HEK293 (cell line): ENCODE results near the gene TBC1D8.

Experiments used
- CTCF ChIA-PET: fragments of 350-600 bp; formaldehyde crosslinking; extraction: SDS; loops from one replicate; lab custom pipeline; 2021; ENCODE audit warnings: antibody characterized with exemption; lab: Yijun Ruan, JAX
- POLR2A ChIA-PET: fragments of 300-600 bp; formaldehyde crosslinking; extraction: SDS; loops from one replicate; lab custom pipeline; 2020; ENCODE audit warnings: antibody characterized with exemption, inconsistent platforms; lab: Yijun Ruan, JAX
- H3K27ac ChIP-seq: fragments of 200-500 bp; sonication (Bioruptor generic); 2 replicates; pipeline ENCODE4 v1.5.1; 2014; ENCODE audit warnings: low read depth, low read length, control low read depth, inconsistent platforms; ENCODE audit errors: extremely low read depth
- H3K36me3 ChIP-seq, 2 experiments: fragments of 200-500 bp in 1 of 2; sonication (Bioruptor generic) in 1 of 2; 1 replicate in 1 of 2; 2 replicates in 1 of 2; pipeline ENCODE4 v1.5.1; 2014 to 2017; ENCODE audit warnings: inconsistent platforms in 2 of 2, low read length in 2 of 2; ENCODE audit not compliant: control insufficient read depth in 2 of 2, insufficient read depth in 1 of 2
- H3K4me1 ChIP-seq: fragments of 200-500 bp; sonication (Bioruptor generic); 2 replicates; pipeline ENCODE4 v1.5.1; 2014; ENCODE audit warnings: mild to moderate bottlenecking, low read length, inconsistent platforms; ENCODE audit not compliant: control insufficient read depth, insufficient read depth
- H3K4me3 ChIP-seq: 2 replicates; pipeline ENCODE4 v1.5.1; 2011; ENCODE audit warnings: low read depth, mild to moderate bottlenecking, control low read depth, low read length, moderate library complexity
- H3K9me3 ChIP-seq: fragments of 200-500 bp; sonication (Bioruptor generic); 2 replicates; pipeline ENCODE4 v1.5.1; 2014; ENCODE audit warnings: low read depth, low read length, inconsistent platforms; ENCODE audit not compliant: control insufficient read depth, insufficient read depth
- BCL11B ChIP-seq: fragments of 450-650 bp; formaldehyde crosslinking; IDR thresholded peaks from 2 replicates; pipeline ENCODE4 v1.5.1; 2016; ENCODE audit warnings: low read depth, missing biosample characterization, missing genetic modification characterization
- EGR2 ChIP-seq: fragments of 450-650 bp; formaldehyde crosslinking; IDR thresholded peaks from 2 replicates; pipeline ENCODE4 v1.5.1; 2016; ENCODE audit warnings: low read depth, missing biosample characterization, missing genetic modification characterization
- MEIS1 ChIP-seq: sonication (generic); formaldehyde crosslinking; IDR thresholded peaks from 2 replicates; pipeline ENCODE4 v1.8.1; 2022; ENCODE audit warnings: missing genetic modification reagents, mild to moderate bottlenecking, borderline replicate concordance
- PRDM1 ChIP-seq: fragments of 450-650 bp; formaldehyde crosslinking; IDR thresholded peaks from 2 replicates; pipeline ENCODE4; 2016; ENCODE audit warnings: missing biosample characterization, missing genetic modification characterization
- SP3 ChIP-seq: fragments of 450-650 bp; formaldehyde crosslinking; IDR thresholded peaks from 2 replicates; pipeline ENCODE4 v1.5.1; 2016; ENCODE audit warnings: missing biosample characterization, missing genetic modification characterization
- SP7 ChIP-seq: fragments of 450-650 bp; formaldehyde crosslinking; IDR thresholded peaks from 2 replicates; pipeline ENCODE4 v1.5.1; 2016; ENCODE audit warnings: missing biosample characterization, missing genetic modification characterization
- TCF7L2 ChIP-seq: IDR thresholded peaks from 2 replicates; pipeline ENCODE4 v1.6.1; 2011; ENCODE audit warnings: low read depth, mild to moderate bottlenecking, inconsistent platforms, low read length, moderate library complexity, borderline replicate concordance
- ZBTB48 ChIP-seq: fragments of 450-650 bp; formaldehyde crosslinking; IDR thresholded peaks from 2 replicates; pipeline ENCODE4 v1.5.1; 2016; ENCODE audit warnings: missing biosample characterization, missing genetic modification characterization
- ZBTB49 ChIP-seq: fragments of 450-650 bp; formaldehyde crosslinking; IDR thresholded peaks from 2 replicates; pipeline ENCODE4 v1.5.1; 2016; ENCODE audit warnings: missing biosample characterization, missing genetic modification characterization, low read depth
- ZNF121 ChIP-seq: fragments of 450-650 bp; formaldehyde crosslinking; IDR thresholded peaks from 2 replicates; pipeline ENCODE4 v1.5.1; 2016; ENCODE audit warnings: missing biosample characterization, missing genetic modification characterization
- ZNF133 ChIP-seq: fragments of 450-650 bp; formaldehyde crosslinking; IDR thresholded peaks from 2 replicates; pipeline ENCODE4 v1.5.1; 2016; ENCODE audit warnings: missing biosample characterization, missing genetic modification characterization
- ZNF211 ChIP-seq: fragments of 450-650 bp; formaldehyde crosslinking; IDR thresholded peaks from 2 replicates; pipeline ENCODE4 v1.5.1; 2016; ENCODE audit warnings: low read depth, missing biosample characterization, missing genetic modification characterization
- ZNF24 ChIP-seq: fragments of 450-650 bp; formaldehyde crosslinking; IDR thresholded peaks from 2 replicates; pipeline ENCODE4 v1.5.1; 2016; ENCODE audit warnings: missing biosample characterization, missing genetic modification characterization
- ZNF248 ChIP-seq: fragments of 450-650 bp; formaldehyde crosslinking; IDR thresholded peaks from 2 replicates; pipeline ENCODE4 v1.5.1; 2017; ENCODE audit warnings: missing biosample characterization, missing genetic modification characterization
- ZNF274 ChIP-seq, 2 experiments: fragments of 200-500 bp in 1 of 2; fragments of 450-650 bp in 1 of 2; sonication (Bioruptor generic) in 1 of 2; formaldehyde crosslinking in 1 of 2; IDR thresholded peaks; 2 replicates each; pipeline versions ENCODE4 v1.5.1 to v1.6.1; 2014 to 2016; ENCODE audit warnings: borderline replicate concordance in 1 of 2, inconsistent platforms in 1 of 2, low read length in 1 of 2, missing biosample characterization in 1 of 2, missing genetic modification characterization in 1 of 2
- ZNF366 ChIP-seq: fragments of 450-650 bp; formaldehyde crosslinking; conservative IDR thresholded peaks from 2 replicates; pipeline ENCODE4 v1.5.1; 2016; ENCODE audit warnings: missing biosample characterization, missing genetic modification characterization
- ZNF514 ChIP-seq: fragments of 450-650 bp; formaldehyde crosslinking; IDR thresholded peaks from 2 replicates; pipeline ENCODE4 v1.5.1; 2016; ENCODE audit warnings: missing biosample characterization, missing genetic modification characterization
- ZNF548 ChIP-seq: fragments of 450-650 bp; formaldehyde crosslinking; IDR thresholded peaks from 2 replicates; pipeline ENCODE4 v1.5.1; 2016; ENCODE audit warnings: missing biosample characterization, missing genetic modification characterization
- ZNF571 ChIP-seq: fragments of 450-650 bp; formaldehyde crosslinking; IDR thresholded peaks from 2 replicates; pipeline ENCODE4 v1.5.0; 2017; ENCODE audit warnings: missing biosample characterization, missing genetic modification characterization
- ZNF585B ChIP-seq: fragments of 450-650 bp; formaldehyde crosslinking; IDR thresholded peaks from 2 replicates; pipeline ENCODE4 v1.5.1; 2016; ENCODE audit warnings: missing biosample characterization, missing genetic modification characterization
- ZNF596 ChIP-seq: fragments of 450-650 bp; IDR thresholded peaks from 2 replicates; pipeline ENCODE4 v1.5.0; 2018; ENCODE audit warnings: missing biosample characterization, mild to moderate bottlenecking, missing genetic modification characterization, moderate library complexity
- TF ChIP-seq, protein P1 (sequence below): fragments of 450-650 bp; formaldehyde crosslinking; IDR thresholded peaks from 2 replicates; pipeline ENCODE4 v1.5.1; 2016; ENCODE audit warnings: missing biosample characterization, missing genetic modification characterization
- TF ChIP-seq, protein P2 (sequence below): fragments of 450-650 bp; formaldehyde crosslinking; IDR thresholded peaks from 2 replicates; pipeline ENCODE4 v1.5.1; 2016; ENCODE audit warnings: missing biosample characterization, missing genetic modification characterization
- TF ChIP-seq, protein P3 (sequence below): IDR thresholded peaks from 2 replicates; pipeline ENCODE4 v1.6.1; 2011; ENCODE audit warnings: mild to moderate bottlenecking, low read depth, low read length, borderline replicate concordance
- TF ChIP-seq, protein P4 (sequence below): fragments of 450-650 bp; formaldehyde crosslinking; conservative IDR thresholded peaks from 2 replicates; pipeline ENCODE4 v1.5.1; 2016; ENCODE audit warnings: low read depth, missing biosample characterization, missing genetic modification characterization

TBC1D8 gene

DNA sequence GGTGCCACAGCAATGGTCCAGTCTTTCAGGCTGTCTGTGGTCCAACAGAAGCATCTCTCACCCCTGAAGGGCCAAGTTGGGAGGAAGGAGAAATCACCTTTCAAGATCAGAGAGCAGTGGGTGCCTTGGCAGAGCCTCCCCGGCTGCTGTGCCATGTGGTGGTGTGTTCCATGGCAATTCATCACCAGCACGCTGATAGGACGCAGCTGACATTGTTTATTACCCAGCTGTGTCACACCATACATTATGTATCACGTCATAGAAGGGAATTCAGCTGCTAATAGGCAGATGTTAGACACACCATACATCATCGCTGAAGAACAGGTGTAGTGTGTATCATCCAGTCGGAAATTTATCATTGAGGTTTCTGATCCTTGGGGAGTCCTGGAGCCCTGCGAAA, 178.7 kb downstream of the TBC1D8 start (continued):
- TF ChIP-seq ZNF274 (IDR thresholded peaks at IDR 0.05; ENCODE audit: low read length): no peak
- no peak for TF ChIP-seq ZNF274 (tag by site-specific recombination; IDR thresholded peaks at IDR 0.05; ENCODE audit: borderline replicate concordance)
- no peak for TF ChIP-seq ZNF24 (tag by site-specific recombination)
- TF ChIP-seq, protein P1, sequence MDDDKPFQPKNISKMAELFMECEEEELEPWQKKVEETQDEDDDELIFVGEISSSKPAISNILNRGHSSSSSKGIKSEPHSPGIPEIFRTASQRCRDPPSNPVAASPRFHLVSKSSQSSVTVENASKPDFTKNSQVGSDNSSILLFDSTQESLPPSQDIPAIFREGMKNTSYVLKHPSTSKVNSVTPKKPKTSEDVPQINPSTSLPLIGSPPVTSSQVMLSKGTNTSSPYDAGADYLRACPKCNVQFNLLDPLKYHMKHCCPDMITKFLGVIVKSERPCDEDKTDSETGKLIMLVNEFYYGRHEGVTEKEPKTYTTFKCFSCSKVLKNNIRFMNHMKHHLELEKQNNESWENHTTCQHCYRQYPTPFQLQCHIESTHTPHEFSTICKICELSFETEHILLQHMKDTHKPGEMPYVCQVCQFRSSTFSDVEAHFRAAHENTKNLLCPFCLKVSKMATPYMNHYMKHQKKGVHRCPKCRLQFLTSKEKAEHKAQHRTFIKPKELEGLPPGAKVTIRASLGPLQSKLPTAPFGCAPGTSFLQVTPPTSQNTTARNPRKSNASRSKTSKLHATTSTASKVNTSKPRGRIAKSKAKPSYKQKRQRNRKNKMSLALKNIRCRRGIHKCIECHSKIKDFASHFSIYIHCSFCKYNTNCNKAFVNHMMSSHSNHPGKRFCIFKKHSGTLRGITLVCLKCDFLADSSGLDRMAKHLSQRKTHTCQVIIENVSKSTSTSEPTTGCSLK: no peak
- no peak for TF ChIP-seq MEIS1 (CRISPR knock-in tag)
- no peak for TF ChIP-seq ZNF548 (tag by site-specific recombination)
- no peak for TF ChIP-seq ZNF211 (tag by site-specific recombination)
- TF ChIP-seq ZBTB48 (tag by site-specific recombination): no peak

DNA sequence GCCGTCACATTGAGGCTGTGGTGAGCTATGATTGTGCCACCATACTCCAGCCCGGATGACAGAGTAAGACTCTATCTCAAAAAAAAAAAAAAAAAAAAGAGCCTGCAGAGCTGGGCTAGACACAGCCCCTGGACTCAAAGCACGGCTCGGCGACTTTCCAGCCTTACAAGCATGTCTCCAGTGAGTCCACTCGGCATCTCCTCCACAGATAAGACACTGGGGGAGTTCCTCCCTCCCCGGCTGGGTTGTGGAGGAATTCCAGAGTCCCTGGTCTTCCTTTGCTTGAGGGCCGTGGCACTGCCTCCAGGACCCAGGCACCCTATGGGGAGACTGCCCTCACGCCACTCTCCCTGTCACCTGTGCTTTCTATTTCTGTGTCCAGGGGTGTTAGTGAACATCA, 180.0 kb downstream of the TBC1D8 start:
- H3K4me1 ChIP-seq: no peaks in the 10 kb centered on the region
- ChIA-PET CTCF (no interaction called here), POLR2A (no interaction called here)
- peaks cover 0 to 35% of the 10 kb centered on the region in 2 experiments; a peak in 2 of 3 replicates for H3K36me3 ChIP-seq
- H3K9me3 ChIP-seq: no peaks in the 10 kb centered on the region
- TF ChIP-seq ZNF366 (no peak), BCL11B (no peak), ZNF571 (tag by site-specific recombination) (no peak), ZNF514 (no peak), ZNF585B (no peak), ZNF248 (no peak), SP3 (tag by site-specific recombination) (no peak)
- TF ChIP-seq, protein P2, sequence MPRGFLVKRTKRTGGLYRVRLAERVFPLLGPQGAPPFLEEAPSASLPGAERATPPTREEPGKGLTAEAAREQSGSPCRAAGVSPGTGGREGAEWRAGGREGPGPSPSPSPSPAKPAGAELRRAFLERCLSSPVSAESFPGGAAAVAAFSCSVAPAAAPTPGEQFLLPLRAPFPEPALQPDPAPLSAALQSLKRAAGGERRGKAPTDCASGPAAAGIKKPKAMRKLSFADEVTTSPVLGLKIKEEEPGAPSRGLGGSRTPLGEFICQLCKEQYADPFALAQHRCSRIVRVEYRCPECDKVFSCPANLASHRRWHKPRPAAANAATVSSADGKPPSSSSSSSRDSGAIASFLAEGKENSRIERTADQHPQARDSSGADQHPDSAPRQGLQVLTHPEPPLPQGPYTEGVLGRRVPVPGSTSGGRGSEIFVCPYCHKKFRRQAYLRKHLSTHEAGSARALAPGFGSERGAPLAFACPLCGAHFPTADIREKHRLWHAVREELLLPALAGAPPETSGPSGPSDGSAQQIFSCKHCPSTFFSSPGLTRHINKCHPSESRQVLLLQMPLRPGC (tag by site-specific recombination): no peak
- TF ChIP-seq, protein P3, sequence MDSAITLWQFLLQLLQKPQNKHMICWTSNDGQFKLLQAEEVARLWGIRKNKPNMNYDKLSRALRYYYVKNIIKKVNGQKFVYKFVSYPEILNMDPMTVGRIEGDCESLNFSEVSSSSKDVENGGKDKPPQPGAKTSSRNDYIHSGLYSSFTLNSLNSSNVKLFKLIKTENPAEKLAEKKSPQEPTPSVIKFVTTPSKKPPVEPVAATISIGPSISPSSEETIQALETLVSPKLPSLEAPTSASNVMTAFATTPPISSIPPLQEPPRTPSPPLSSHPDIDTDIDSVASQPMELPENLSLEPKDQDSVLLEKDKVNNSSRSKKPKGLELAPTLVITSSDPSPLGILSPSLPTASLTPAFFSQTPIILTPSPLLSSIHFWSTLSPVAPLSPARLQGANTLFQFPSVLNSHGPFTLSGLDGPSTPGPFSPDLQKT: no peak
- H3K27ac ChIP-seq: no peak overlapping the region
- H3K4me3 ChIP-seq: no peak overlapping the region

- no peak overlapping the region for H3K27ac ChIP-seq
- CTCF ChIA-PET: no interaction called here
- H3K4me3 ChIP-seq: no peak overlapping the region
- POLR2A ChIA-PET: no interaction called here
- no peaks in the 10 kb centered on the region for H3K9me3 ChIP-seq
- no peaks in the 10 kb centered on the region for H3K4me1 ChIP-seq
- H3K36me3 ChIP-seq: peaks cover 0 to 30% of the 10 kb centered on the region in 2 experiments; a peak in 2 of 3 replicates
- no peak for TF ChIP-seq PRDM1 (tag by site-specific recombination)
- no peak for TF ChIP-seq ZNF596 (tag by site-specific recombination)
- no peak for TF ChIP-seq EGR2 (tag by site-specific recombination)
- TF ChIP-seq, protein P4, sequence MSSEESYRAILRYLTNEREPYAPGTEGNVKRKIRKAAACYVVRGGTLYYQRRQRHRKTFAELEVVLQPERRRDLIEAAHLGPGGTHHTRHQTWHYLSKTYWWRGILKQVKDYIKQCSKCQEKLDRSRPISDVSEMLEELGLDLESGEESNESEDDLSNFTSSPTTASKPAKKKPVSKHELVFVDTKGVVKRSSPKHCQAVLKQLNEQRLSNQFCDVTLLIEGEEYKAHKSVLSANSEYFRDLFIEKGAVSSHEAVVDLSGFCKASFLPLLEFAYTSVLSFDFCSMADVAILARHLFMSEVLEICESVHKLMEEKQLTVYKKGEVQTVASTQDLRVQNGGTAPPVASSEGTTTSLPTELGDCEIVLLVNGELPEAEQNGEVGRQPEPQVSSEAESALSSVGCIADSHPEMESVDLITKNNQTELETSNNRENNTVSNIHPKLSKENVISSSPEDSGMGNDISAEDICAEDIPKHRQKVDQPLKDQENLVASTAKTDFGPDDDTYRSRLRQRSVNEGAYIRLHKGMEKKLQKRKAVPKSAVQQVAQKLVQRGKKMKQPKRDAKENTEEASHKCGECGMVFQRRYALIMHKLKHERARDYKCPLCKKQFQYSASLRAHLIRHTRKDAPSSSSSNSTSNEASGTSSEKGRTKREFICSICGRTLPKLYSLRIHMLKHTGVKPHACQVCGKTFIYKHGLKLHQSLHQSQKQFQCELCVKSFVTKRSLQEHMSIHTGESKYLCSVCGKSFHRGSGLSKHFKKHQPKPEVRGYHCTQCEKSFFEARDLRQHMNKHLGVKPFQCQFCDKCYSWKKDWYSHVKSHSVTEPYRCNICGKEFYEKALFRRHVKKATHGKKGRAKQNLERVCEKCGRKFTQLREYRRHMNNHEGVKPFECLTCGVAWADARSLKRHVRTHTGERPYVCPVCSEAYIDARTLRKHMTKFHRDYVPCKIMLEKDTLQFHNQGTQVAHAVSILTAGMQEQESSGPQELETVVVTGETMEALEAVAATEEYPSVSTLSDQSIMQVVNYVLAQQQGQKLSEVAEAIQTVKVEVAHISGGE (tag by site-specific recombination): no peak
- TF ChIP-seq TCF7L2: no peak
- no peak for TF ChIP-seq ZBTB49 (tag by site-specific recombination)
- no peak for TF ChIP-seq ZNF133 (tag by site-specific recombination)
- no peak for TF ChIP-seq ZNF121
- TF ChIP-seq SP7: no peak
Observed at GRCh38 chr2:100969998-100970397, 181.2 kb downstream of the TBC1D8 start.
